LNCaP clone FGC (cell line): ENCODE data around the gene MAPK8.

Source experiments
- DNase-seq: peaks from one replicate; pipeline ENCODE4 v3.0.0-alpha.2; 2011; ENCODE audit warnings: low read depth
- H3K4me3 ChIP-seq: 2 replicates; pipeline ENCODE4 v1.5.1; 2011; ENCODE audit warnings: mild to moderate bottlenecking, low read depth, low read length, control low read depth
- TF ChIP-seq, protein P1 (sequence below): IDR thresholded peaks from 2 replicates; pipeline ENCODE4 v1.5.1; 2012; ENCODE audit warnings: mild to moderate bottlenecking; ENCODE audit not compliant: control insufficient read depth, insufficient read depth; ENCODE audit errors: extremely low read depth

Gene MAPK8

DNA sequence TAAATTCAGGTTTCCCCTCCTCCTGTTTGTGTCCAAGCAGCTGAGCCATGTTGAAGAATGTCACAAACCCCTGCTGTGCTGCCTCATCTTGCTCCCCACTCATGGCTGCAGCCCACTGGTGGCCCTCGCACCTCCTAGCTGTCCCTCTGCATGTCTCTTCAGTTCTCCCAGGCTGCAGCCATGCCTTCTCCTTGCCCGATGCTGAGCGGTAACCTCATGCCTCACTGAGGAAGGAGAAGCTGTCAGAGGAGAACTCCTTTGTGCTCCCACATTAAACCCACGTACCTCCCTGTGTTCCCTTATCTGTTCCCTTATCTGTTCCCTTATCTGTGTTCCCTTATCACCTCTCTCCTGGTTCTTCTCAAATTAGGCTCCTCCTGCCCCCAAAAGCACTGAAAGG, 21.7 kb upstream of the MAPK8 start:
- no peak overlapping the region for H3K4me3 ChIP-seq
- TF ChIP-seq, protein P1, sequence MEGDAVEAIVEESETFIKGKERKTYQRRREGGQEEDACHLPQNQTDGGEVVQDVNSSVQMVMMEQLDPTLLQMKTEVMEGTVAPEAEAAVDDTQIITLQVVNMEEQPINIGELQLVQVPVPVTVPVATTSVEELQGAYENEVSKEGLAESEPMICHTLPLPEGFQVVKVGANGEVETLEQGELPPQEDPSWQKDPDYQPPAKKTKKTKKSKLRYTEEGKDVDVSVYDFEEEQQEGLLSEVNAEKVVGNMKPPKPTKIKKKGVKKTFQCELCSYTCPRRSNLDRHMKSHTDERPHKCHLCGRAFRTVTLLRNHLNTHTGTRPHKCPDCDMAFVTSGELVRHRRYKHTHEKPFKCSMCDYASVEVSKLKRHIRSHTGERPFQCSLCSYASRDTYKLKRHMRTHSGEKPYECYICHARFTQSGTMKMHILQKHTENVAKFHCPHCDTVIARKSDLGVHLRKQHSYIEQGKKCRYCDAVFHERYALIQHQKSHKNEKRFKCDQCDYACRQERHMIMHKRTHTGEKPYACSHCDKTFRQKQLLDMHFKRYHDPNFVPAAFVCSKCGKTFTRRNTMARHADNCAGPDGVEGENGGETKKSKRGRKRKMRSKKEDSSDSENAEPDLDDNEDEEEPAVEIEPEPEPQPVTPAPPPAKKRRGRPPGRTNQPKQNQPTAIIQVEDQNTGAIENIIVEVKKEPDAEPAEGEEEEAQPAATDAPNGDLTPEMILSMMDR = no peak
- DNase-seq = no peak

DNA sequence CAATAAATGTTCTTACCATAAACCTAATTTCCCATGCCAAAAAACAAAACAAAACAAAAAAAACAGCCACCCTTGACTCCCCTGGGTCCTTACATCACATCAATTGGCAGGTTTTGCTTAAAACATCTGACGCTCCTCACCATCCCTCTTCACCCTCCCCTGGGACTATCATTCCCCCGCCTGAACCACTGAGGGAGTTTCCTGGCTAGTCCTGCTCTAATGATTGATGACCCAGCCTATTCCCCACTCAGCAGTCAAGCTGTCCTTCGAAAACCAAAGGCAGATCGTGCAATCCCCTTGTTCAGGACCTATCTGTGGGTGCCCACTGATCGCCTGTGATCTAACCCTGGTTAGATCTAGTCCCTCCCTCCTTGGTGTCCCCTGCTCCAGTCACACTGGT, 20.8 kb upstream of the MAPK8 start:
- TF ChIP-seq, protein P1 = no peak
- DNase-seq = no peak
- no peak overlapping the region for H3K4me3 ChIP-seq

DNA sequence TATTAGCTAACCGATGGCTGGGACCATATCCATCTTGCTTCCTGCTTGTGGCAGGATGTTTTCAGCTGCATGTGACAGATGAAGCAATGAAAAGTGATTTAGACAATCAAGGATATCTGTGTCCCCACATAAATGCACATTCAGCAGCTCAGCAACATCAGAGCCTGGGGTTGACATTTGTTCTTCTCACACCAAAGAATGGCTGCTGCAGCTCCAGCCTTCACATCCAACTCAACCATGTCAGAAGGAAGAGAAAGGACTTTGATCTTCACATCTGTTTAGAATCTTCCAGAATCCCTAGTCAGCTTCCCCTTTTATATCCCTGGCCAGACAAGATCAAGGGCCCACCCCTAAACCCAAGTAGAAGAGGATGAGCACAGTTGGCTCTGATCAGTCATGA, 20.1 kb upstream of the MAPK8 start:
- TF ChIP-seq, protein P1 = no peak
- H3K4me3 ChIP-seq = no peak overlapping the region
- no peak for DNase-seq

DNA sequence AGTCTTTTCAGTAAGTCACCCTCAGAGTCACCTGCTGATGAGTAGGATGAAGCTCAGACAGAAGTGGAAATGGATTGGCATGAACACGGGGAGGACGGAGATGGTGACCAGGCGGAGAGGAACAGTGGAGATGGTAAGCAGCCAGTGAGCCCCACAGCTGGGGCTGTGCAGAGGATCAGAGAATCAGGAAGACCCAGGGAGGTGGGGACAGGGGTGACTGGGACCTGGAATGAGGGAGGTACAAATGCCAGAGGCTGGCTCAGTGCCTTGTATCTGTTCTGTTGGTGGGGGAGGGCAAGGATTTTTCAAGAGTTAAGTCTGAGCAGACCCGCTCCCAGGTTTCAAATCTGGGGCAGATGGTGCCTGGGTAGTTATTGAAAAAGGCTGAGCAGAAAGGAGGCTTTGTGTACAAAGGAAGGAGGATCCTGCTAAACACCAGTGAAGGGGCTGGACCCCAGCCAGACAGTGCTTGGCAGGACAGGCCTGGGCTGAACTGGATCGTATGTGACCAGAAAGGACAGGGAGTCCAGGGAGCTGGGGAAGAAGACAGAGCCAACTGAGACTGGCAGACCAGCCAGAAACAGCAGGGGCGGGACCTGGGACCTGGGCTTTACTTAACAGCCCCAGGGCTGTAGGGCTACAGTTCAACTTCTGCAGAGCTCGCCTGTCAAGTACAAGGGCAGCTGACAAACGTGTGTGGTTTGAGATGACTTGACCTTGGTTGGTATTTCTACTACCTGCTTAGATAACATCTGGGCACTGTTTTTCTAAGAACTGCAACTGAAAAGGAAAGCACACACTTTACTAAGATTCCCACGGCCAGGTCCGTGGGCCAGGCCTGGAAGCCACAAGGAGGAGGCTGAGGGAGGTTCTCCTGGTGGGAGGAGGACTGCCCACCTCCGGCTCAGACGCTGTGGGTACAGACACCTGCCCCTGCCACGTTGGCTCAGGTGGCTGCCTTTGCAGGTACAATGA, 18.8 kb upstream of the MAPK8 start:
- DNase-seq = peak; percentile 90
- no peak overlapping the region for H3K4me3 ChIP-seq
- TF ChIP-seq, protein P1 = no peak

DNA sequence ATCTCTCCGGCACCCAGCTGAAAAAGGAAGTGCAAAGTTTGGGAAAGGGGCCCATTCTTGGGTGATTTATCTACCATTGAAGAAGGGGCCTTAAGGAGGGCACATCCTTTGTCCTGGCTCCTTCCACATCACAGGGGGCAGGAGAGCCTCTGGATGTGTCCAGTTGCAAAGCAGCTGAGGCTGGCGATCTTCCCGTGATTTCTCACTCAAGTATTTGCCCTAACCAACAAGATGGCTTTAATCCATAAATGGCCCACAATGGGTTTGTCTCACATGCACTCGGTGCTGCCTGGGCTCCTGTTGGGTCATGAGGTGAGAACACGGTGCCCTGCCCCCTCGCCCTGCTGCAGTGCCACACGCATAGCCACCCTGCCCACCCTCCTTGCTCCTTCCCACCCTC, 17.8 kb upstream of the MAPK8 start:
- H3K4me3 ChIP-seq = no peak overlapping the region
- DNase-seq = no peak
- TF ChIP-seq, protein P1 = no peak

DNA sequence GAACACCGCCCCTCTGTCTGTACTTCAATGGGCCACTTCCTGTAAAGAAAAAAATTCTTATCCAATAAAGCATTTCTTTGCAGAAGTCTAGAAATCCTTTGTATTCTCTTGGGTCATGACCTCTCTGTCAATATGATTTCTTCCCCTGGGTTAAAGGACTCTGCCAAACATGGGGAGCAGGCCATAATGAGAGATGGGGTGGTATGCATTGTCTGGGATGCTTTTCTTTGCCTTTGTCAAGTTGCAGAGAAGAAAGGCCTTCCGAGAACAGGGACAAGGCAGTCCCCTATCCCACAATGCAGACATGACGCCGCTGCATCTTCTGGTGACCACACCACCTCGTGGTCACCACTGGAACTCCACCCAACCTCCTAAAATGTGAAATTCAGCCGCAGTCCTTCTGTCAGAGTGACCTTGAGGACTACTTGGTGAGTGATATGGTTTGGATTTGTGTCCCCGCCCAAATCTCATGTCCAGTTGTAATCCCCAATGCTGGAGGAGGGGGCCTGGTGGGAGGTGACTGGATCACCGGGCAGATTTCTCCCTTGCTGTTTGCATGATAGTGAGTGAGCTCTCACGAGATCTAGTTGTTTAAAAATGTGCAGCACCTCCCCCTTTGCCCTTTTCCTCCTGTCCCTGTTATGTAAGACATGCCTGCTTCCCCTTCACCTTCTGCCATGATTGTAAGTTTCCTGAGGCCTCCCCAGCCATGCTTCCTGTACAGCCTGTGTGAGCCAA, 16.8 kb upstream of the MAPK8 start:
- H3K4me3 ChIP-seq = no peak overlapping the region
- no peak for DNase-seq
- TF ChIP-seq, protein P1 = peak; percentile 90
